ENCODE data around the gene ASXL1. TPM values are rescaled to one million over a fixed set of nuclear protein-coding genes. Genes with fewer than 3 reads are reported as not detected.
"Not testable (repeated sequence)": the region's sequence is repeated elsewhere in the genome, so short reads cannot be mapped to it uniquely, and the experiment has no call there.

The ASXL1 gene
- total RNA-seq, 1 experiment from 2014 or later = 22.6 TPM

GRCh38 chr20:32333181-32333987 is 24.7 kb upstream of the ASXL1 start:
- in situ Hi-C loops (cut with HindIII; ENCODE audit: low pct_unique_long_range_greater_than_20kb, low sequenced_read_pairs) = no loop called here

DNA sequence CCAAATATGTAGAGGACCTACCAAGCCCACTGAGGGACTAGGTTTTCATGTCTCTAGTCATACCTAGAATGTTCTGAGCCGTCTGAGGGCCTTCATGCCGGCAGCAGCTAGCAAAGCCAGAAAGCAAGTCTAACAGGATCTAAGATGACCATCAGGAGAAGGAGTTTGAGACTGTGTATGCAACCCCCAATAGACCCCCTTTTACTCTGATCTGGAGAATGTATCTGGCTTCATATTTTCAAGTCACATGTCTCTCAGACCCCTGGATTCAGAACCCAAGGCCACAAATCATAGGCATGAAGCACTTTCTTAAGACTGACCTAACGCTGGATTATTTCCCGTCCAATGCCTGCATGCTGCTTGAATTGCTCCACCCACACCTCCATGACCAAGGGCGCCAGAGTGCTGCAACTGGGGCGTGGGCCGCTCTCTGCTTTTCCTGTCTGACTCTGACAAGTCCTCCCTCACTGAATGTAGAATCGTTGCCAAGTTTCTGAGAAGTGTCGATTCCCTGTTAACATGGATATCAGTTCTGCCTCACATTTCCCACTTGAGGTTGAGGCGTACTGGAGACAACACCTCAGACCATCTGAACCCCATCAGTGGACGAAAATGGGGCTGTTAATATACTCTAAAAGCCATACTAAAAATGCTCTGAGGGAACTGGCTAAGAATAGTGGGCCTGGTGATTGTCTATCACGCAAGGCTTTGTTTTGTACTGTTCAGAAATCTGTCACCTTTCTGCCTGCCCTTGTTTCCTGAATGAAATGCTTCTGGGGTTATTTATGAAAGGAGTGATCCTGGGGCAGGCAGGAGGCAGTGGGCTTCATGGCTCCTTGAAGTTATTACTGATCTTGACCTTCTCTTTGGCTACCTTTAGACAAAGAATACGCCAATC is 23.9 kb upstream of the ASXL1 start:
- in situ Hi-C loops (cut with HindIII; ENCODE audit: low pct_unique_long_range_greater_than_20kb, low sequenced_read_pairs) = no loop called here
- DNase-seq (ENCODE audit: low read depth, low spot score) = no peak

More at GRCh38 chr20:32333181-32333987, 24.7 kb upstream of the ASXL1 start:
- DNase-seq (ENCODE audit: low read depth, low spot score) = no peak

DNA sequence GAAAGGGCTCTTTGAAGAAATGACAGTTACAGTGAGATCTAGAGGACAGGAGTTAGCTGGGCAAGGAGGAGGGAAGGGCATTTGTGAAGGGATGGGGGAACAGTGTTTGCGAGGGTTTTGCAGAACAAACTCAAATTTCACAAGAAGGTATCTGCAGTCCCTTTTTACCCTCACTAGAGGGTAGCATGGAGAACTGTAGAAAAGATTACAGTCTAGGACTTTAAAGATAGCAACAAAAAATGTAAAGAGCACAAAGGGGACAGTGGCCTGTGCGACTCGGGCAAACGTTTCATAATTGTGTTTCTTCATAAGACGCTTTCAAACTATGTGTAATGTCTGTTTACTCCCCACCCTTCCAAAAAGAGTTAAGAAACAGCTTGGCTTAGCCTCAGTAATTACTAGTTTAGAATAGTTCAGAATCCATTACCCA is 21.2 kb upstream of the ASXL1 start:
- DNase-seq (ENCODE audit: low read depth, low spot score) = peak; percentile 74
- in situ Hi-C loops (cut with HindIII; ENCODE audit: low pct_unique_long_range_greater_than_20kb, low sequenced_read_pairs) = no loop called here

GRCh38 chr20:32337937-32338661 is 20.0 kb upstream of the ASXL1 start:
- in situ Hi-C loops (cut with HindIII; ENCODE audit: low pct_unique_long_range_greater_than_20kb, low sequenced_read_pairs) = no loop called here
- DNase-seq (ENCODE audit: low read depth, low spot score) = no peak

GRCh38 chr20:32338665-32339064 is 19.5 kb upstream of the ASXL1 start:
- in situ Hi-C loops (cut with HindIII; ENCODE audit: low pct_unique_long_range_greater_than_20kb, low sequenced_read_pairs) = no loop called here
- no peak for DNase-seq (ENCODE audit: low read depth, low spot score)

- in situ Hi-C loops (cut with HindIII; ENCODE audit: low pct_unique_long_range_greater_than_20kb, low sequenced_read_pairs) = no loop called here
Measured at GRCh38 chr20:32339116-32339515, 19.0 kb upstream of the ASXL1 start.

GRCh38 chr20:32341053-32341452 is 17.1 kb upstream of the ASXL1 start:
- DNase-seq (ENCODE audit: low read depth, low spot score); in situ Hi-C loops (cut with HindIII; ENCODE audit: low pct_unique_long_range_greater_than_20kb, low sequenced_read_pairs): not testable (repeated sequence)

More at GRCh38 chr20:32339116-32339515, 19.0 kb upstream of the ASXL1 start:
- DNase-seq (ENCODE audit: low read depth, low spot score) = no peak

GRCh38 chr20:32343439-32343838 is 14.7 kb upstream of the ASXL1 start:
- no peak for DNase-seq (ENCODE audit: low read depth, low spot score)
- in situ Hi-C loops (cut with HindIII; ENCODE audit: low pct_unique_long_range_greater_than_20kb, low sequenced_read_pairs) = no loop called here

- DNase-seq (ENCODE audit: low read depth, low spot score) = no peak
- in situ Hi-C loops (cut with HindIII; ENCODE audit: low pct_unique_long_range_greater_than_20kb, low sequenced_read_pairs) = no loop called here
Measured at GRCh38 chr20:32344835-32345506, 13.2 kb upstream of the ASXL1 start.

DNA sequence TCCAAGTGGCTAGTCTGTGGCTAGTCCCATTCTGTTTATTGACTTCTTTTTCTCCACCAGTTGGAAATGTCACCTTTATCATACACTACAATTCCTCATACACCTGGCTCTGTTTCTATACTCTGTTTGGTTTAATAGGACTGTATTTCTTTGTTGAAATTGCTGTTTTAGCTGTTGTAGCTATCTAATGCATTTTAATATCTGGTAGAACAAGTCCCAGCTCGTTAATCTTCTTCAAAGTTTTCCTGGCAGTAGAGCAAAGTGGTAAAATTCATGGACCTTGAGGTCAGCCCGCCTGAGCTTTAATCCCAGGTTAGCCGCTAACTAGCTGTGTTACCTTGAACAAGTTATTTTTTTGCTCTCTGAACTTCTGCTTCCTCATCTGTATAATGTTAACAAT is 9.9 kb upstream of the ASXL1 start:
- no peak for DNase-seq (ENCODE audit: low read depth, low spot score)
- in situ Hi-C loops (cut with HindIII; ENCODE audit: low pct_unique_long_range_greater_than_20kb, low sequenced_read_pairs) = no loop called here

DNA sequence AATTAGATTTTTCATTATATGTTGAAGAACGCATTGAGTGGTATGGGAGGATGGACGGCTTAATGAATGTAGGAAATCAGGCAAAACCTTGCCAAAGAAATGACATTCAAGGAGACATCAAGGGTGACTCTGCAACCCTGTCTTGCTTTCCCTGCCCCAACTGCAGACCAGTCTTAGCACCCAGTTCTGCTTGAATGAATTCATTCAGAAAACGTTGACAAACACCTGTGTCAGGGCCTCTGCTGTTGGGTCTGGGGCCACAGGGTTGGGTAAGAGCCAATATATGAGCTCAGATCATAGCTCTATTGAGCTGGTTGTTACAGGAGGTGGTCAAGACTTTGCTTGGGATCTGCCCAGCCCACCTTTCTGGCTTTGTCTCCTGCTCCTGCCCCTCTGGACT is 7.7 kb upstream of the ASXL1 start:
- DNase-seq (ENCODE audit: low read depth, low spot score) = no peak
- in situ Hi-C loops (cut with HindIII; ENCODE audit: low pct_unique_long_range_greater_than_20kb, low sequenced_read_pairs) = no loop called here

- in situ Hi-C loops (cut with HindIII; ENCODE audit: low pct_unique_long_range_greater_than_20kb, low sequenced_read_pairs) = no loop called here
- DNase-seq (ENCODE audit: low read depth, low spot score) = no peak
Measured at GRCh38 chr20:32352121-32352720, 5.9 kb upstream of the ASXL1 start.

- DNase-seq (ENCODE audit: low read depth, low spot score) = no peak
- in situ Hi-C loops (cut with HindIII; ENCODE audit: low pct_unique_long_range_greater_than_20kb, low sequenced_read_pairs) = no loop called here
Measured at GRCh38 chr20:32353848-32354496, 4.2 kb upstream of the ASXL1 start.

GRCh38 chr20:32354592-32355416 is 3.3 kb upstream of the ASXL1 start:
- in situ Hi-C loops (cut with HindIII; ENCODE audit: low pct_unique_long_range_greater_than_20kb, low sequenced_read_pairs) = no loop called here
- peak; percentile 58 for DNase-seq (ENCODE audit: low read depth, low spot score)

DNA sequence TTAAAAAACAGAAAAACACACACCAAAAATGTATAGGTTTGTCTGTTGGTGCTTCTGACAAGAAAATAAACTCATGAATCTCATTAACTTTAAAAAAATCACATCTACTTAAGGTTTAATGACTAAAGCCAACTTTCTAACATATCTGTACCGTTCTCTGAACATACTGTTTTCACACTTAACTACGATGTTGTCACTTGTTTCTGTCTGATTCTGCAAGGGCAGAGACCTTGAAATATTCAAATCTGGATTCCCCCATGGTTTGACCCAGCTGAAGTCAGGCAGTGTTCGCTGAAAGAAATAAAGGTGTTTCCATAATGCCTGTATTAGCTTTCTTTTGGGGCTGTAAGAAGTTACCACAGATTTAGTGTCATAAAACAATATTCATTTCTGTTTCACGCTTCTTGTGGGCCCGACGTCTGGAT is 2.7 kb upstream of the ASXL1 start:
- DNase-seq (ENCODE audit: low read depth, low spot score) = no peak
- in situ Hi-C loops (cut with HindIII; ENCODE audit: low pct_unique_long_range_greater_than_20kb, low sequenced_read_pairs) = no loop called here

All from SK-MEL-5 (cell line).